ENCODE results near the gene DISP3.

DISP3 gene

DNA sequence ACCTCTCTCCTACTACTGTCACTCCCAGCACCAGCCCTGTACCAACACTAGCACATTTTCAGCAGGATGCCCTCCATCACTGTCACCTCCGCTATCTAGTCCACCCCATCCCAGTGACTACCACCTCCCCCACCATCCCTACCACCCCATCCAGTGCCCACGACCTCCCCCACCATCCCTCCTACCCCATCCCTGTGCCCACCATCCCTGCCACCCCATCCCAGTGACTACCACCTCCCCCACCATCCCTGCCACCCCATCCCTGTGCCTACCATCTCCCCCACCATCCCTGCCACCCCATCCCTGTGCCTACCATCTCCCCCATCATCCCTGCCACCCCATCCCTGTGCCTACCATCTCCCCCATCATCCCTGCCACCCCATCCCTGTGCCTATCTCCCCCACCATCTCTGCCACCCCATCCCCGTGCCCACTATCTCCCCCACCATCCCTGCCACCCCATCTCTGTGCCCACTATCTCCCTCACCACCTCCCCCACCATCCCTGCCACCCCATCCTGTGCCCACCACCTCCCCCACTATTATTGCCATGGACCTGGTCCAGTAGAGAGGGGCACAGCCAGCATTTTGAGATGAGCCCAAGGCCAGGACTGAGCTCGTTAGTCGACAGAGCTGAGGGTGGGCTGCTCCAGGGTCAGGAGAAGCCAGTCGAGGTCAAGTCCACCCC, 45.7 kb downstream of the DISP3 start:
- Mint-ChIP-seq H3K4me3 (no peak overlapping the region), H3K4me1 (no peaks in the 10 kb centered on the region), H3K36me3 (no peaks in the 10 kb centered on the region), H3K9me3 (no peaks in the 10 kb centered on the region), H3K27me3 (no peaks in the 10 kb centered on the region), H3K27ac (no peak overlapping the region)

- Mint-ChIP-seq H3K36me3 (no peaks in the 10 kb centered on the region), H3K9me3 (no peaks in the 10 kb centered on the region), H3K4me1 (no peaks in the 10 kb centered on the region), H3K27me3 (no peaks in the 10 kb centered on the region), H3K27ac (no peak overlapping the region), H3K4me3 (no peak overlapping the region)
These were observed 46.2 kb downstream of the DISP3 start for GRCh38 chr1:11525151-11525505.

DNA sequence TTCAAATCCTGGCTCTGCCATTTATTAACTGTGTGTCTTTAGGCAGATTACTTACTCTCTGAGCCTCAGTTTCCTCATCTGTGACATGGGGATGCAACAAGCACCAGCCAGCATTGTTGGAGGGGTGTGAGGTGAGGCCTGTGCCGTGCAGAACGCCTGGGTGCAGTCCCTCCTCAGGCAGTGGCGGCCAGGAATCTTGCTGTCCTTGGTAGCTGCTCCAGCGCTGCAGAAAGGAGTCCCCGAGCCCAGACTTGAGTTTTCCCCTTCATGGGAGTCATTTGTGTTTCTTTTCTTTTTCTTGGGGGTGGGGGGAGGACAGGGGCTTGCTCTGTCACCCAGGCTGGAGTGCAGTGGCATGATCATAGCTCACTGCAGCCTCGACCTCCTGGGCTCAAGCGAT, 46.6 kb downstream of the DISP3 start:
- H3K27ac Mint-ChIP-seq = no peak overlapping the region
- no peaks in the 10 kb centered on the region for H3K36me3 Mint-ChIP-seq
- H3K27me3 Mint-ChIP-seq = no peaks in the 10 kb centered on the region
- no peaks in the 10 kb centered on the region for H3K4me1 Mint-ChIP-seq
- H3K9me3 Mint-ChIP-seq = no peaks in the 10 kb centered on the region
- no peak overlapping the region for H3K4me3 Mint-ChIP-seq

DNA sequence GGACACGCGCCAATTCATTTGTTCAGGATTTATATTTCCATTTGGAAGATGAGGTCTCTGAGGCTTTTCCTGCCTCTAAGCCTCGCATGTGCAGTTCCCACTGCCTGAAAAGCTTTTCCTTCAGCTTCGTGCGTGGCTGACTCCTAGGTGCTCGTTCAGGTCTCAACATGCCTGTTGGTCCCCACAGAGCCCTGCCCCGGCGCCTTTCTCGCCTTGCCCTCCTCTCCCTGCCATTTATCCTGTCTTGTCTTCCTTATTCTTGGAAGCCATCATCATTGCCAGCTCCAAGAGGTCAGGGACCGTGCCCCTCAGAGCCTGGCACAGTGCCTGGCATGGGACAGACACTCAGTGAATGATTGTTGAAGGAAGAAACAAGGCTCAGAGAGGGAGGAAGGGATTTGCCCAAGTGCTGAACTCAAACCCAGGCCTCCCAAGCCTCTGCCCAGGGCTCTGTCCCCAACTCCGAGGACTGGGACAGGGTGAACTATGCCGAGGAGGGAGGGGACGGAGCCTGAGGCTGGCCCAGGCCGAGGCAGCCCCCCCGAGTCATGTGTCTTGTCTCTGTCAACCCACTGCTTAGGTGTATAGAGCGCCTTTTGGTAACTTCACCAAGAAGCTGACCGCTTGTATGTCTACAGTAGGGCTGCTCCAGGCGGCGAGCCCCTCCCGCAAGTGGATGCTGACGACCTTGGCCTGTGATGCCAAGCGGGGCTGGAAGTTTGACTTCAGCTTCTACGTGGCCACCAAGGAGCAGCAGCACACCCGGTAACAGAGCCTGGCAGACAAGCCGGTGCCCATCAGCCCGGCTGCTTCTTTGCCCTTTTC, 47.3 kb downstream of the DISP3 start:
- Mint-ChIP-seq H3K4me1 (no peaks in the 10 kb centered on the region), H3K9me3 (no peaks in the 10 kb centered on the region), H3K36me3 (no peaks in the 10 kb centered on the region), H3K27ac (no peak overlapping the region), H3K4me3 (no peak overlapping the region), H3K27me3 (no peaks in the 10 kb centered on the region)

- Mint-ChIP-seq H3K27ac (no peak overlapping the region), H3K4me1 (no peaks in the 10 kb centered on the region), H3K9me3 (no peaks in the 10 kb centered on the region), H3K4me3 (no peak overlapping the region), H3K27me3 (no peaks in the 10 kb centered on the region), H3K36me3 (no peaks in the 10 kb centered on the region)
These were observed 48.8 kb downstream of the DISP3 start for GRCh38 chr1:11527541-11528452.

GRCh38 chr1:11528611-11529261, 49.8 kb downstream of the DISP3 start:
- Mint-ChIP-seq H3K4me1 (no peaks in the 10 kb centered on the region), H3K4me3 (no peak overlapping the region), H3K27ac (no peak overlapping the region), H3K36me3 (no peaks in the 10 kb centered on the region), H3K27me3 (no peaks in the 10 kb centered on the region), H3K9me3 (no peaks in the 10 kb centered on the region)

DNA sequence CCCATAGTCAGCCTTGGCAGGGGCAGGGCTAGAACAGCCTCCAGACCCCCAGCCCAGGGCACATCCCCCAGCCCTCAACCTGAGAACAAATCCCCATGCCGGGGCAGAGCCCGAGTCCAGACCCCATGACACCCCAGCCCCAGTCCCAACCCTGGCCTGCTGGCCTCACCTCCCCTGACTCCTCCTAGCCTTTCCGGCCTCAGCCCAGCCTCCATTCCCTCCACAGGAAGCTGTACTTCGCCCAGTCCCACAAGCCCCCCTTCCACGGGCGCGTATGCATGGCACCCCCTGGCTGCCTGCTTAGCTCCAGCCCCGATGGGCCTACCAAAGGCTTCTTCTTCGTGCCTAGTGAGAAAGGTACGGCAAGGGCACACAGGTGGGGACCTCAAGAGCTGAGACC, 50.4 kb downstream of the DISP3 start:
- Mint-ChIP-seq H3K9me3 (no peaks in the 10 kb centered on the region), H3K27me3 (no peaks in the 10 kb centered on the region), H3K4me1 (no peaks in the 10 kb centered on the region), H3K4me3 (no peak overlapping the region), H3K27ac (no peak overlapping the region), H3K36me3 (no peaks in the 10 kb centered on the region)

- Mint-ChIP-seq H3K27ac (no peak overlapping the region), H3K9me3 (no peaks in the 10 kb centered on the region), H3K36me3 (no peaks in the 10 kb centered on the region), H3K4me1 (no peaks in the 10 kb centered on the region), H3K4me3 (no peak overlapping the region), H3K27me3 (no peaks in the 10 kb centered on the region)
These were observed 51.1 kb downstream of the DISP3 start for GRCh38 chr1:11529763-11530730.

- Mint-ChIP-seq H3K27ac (no peak overlapping the region), H3K36me3 (no peaks in the 10 kb centered on the region), H3K4me1 (no peaks in the 10 kb centered on the region), H3K27me3 (no peaks in the 10 kb centered on the region), H3K9me3 (no peaks in the 10 kb centered on the region), H3K4me3 (no peak overlapping the region)
These were observed 51.9 kb downstream of the DISP3 start for GRCh38 chr1:11530731-11531311.

GRCh38 chr1:11531314-11531870, 52.4 kb downstream of the DISP3 start:
- no peak overlapping the region for H3K4me3 Mint-ChIP-seq
- H3K27me3 Mint-ChIP-seq = no peaks in the 10 kb centered on the region
- H3K4me1 Mint-ChIP-seq = no peaks in the 10 kb centered on the region
- H3K9me3 Mint-ChIP-seq = no peaks in the 10 kb centered on the region
- no peak overlapping the region for H3K27ac Mint-ChIP-seq
- no peaks in the 10 kb centered on the region for H3K36me3 Mint-ChIP-seq

GRCh38 chr1:11531943-11532342, 53.0 kb downstream of the DISP3 start:
- Mint-ChIP-seq H3K36me3 (no peaks in the 10 kb centered on the region), H3K9me3 (no peaks in the 10 kb centered on the region), H3K27ac (no peak overlapping the region), H3K4me3 (no peak overlapping the region), H3K27me3 (no peaks in the 10 kb centered on the region), H3K4me1 (no peaks in the 10 kb centered on the region)

- H3K4me1 Mint-ChIP-seq = no peaks in the 10 kb centered on the region
- H3K4me3 Mint-ChIP-seq = no peak overlapping the region
- no peak overlapping the region for H3K27ac Mint-ChIP-seq
- no peaks in the 10 kb centered on the region for H3K9me3 Mint-ChIP-seq
- no peaks in the 10 kb centered on the region for H3K36me3 Mint-ChIP-seq
- H3K27me3 Mint-ChIP-seq = no peaks in the 10 kb centered on the region
These were observed 55.1 kb downstream of the DISP3 start for GRCh38 chr1:11533790-11534787.

DNA sequence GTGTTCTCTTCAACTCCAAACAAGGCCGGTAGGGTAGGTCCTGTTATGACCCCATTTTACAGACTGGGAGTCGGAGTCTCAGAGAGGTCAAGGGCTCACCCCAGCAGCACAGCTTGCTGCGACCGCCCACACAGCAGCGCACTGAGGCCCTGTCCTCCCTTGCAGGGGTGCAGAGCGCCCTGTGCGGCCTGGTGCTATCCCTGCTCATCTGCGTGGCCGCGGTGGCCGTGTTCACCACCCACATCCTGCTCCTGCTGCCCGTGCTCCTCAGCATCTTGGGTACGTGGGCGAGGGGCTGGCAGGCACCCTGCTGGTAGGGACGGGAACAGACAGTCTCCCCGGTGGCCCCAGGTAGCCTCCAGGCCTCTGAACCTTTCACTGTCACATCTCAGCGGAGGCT, 55.9 kb downstream of the DISP3 start:
- no peaks in the 10 kb centered on the region for H3K36me3 Mint-ChIP-seq
- no peaks in the 10 kb centered on the region for H3K9me3 Mint-ChIP-seq
- H3K4me3 Mint-ChIP-seq = no peak overlapping the region
- H3K27ac Mint-ChIP-seq = no peak overlapping the region
- H3K4me1 Mint-ChIP-seq = no peaks in the 10 kb centered on the region
- no peaks in the 10 kb centered on the region for H3K27me3 Mint-ChIP-seq

Measured in activated naive CD4-positive, alpha-beta T cell treated with anti-CD3 and anti-CD28 coated beads, Interleukin-2, amount 50 U/mL, for 24 hours (primary cell).